Measurements from ENCODE around the gene FXYD3.
"Not testable (repeated sequence)": the region's sequence is repeated elsewhere in the genome, so short reads cannot be mapped to it uniquely, and the experiment has no call there.

FXYD3 gene

GRCh38 chr19:35146746-35147459, 31.3 kb downstream of the FXYD3 start:
- no peak overlapping the region for H3K4me3 ChIP-seq (ENCODE audit: low read length)
- no peak for DNase-seq (ENCODE audit: low read depth)
- TF ChIP-seq CTCF (IDR thresholded peaks at IDR 0.05; ENCODE audit: insufficient read depth, low read depth, low read length, missing control alignments): no peak

GRCh38 chr19:35149463-35149862, 33.8 kb downstream of the FXYD3 start:
- no peak overlapping the region for H3K4me3 ChIP-seq (ENCODE audit: low read length)
- no peak for TF ChIP-seq CTCF (IDR thresholded peaks at IDR 0.05; ENCODE audit: insufficient read depth, low read depth, low read length, missing control alignments)
- no peak for DNase-seq (ENCODE audit: low read depth)

GRCh38 chr19:35150445-35150844, 34.8 kb downstream of the FXYD3 start:
- DNase-seq (ENCODE audit: low read depth): no peak
- TF ChIP-seq CTCF (IDR thresholded peaks at IDR 0.05; ENCODE audit: insufficient read depth, low read depth, low read length, missing control alignments): no peak

GRCh38 chr19:35151273-35152065, 35.8 kb downstream of the FXYD3 start:
- no peak for TF ChIP-seq CTCF (IDR thresholded peaks at IDR 0.05; ENCODE audit: insufficient read depth, low read depth, low read length, missing control alignments)
- no peak overlapping the region for H3K4me3 ChIP-seq (ENCODE audit: low read length)
- no peak for DNase-seq (ENCODE audit: low read depth)

More at GRCh38 chr19:35150445-35150844, 34.8 kb downstream of the FXYD3 start:
- no peak overlapping the region for H3K4me3 ChIP-seq (ENCODE audit: low read length)

GRCh38 chr19:35153129-35153522, 37.5 kb downstream of the FXYD3 start:
- not testable (repeated sequence) for H3K4me3 ChIP-seq (ENCODE audit: low read length); DNase-seq (ENCODE audit: low read depth)

- peak overlapping the region; percentile 78 for H3K4me3 ChIP-seq (ENCODE audit: low read length)
- peak; percentile 49 for DNase-seq (ENCODE audit: low read depth)
- peak; percentile 51 for TF ChIP-seq CTCF (IDR thresholded peaks at IDR 0.05; ENCODE audit: insufficient read depth, low read depth, low read length, missing control alignments)
Observed at GRCh38 chr19:35153701-35154524, 38.3 kb downstream of the FXYD3 start.
